NB4 (cell line): ENCODE measurements around the gene CCL8.

Source experiments
- DNase-seq: peaks from one replicate; pipeline ENCODE4 v3.0.0; 2010; ENCODE audit warnings: low read depth
- H3K4me3 ChIP-seq: one replicate; pipeline ENCODE4 v1.5.1; 2011; ENCODE audit warnings: mild to moderate bottlenecking, low read depth, low read length, moderate library complexity
- MYC ChIP-seq: IDR thresholded peaks from 2 replicates; pipeline ENCODE4 v1.6.1; 2011; ENCODE audit warnings: low read depth, low read length
- POLR2A ChIP-seq: IDR thresholded peaks from 2 replicates; pipeline ENCODE4 v1.6.1; 2011; ENCODE audit warnings: mild to moderate bottlenecking; ENCODE audit not compliant: insufficient read length; ENCODE audit errors: extremely low read depth
- TF ChIP-seq, protein P1 (sequence below): IDR thresholded peaks from 2 replicates; pipeline ENCODE4 v1.6.1; 2011; ENCODE audit warnings: low read depth, low read length
- TF ChIP-seq, protein P2 (sequence below): IDR thresholded peaks from one replicate; pipeline ENCODE4 v1.5.1; 2012; ENCODE audit warnings: low read depth, low read length

Gene CCL8

DNA sequence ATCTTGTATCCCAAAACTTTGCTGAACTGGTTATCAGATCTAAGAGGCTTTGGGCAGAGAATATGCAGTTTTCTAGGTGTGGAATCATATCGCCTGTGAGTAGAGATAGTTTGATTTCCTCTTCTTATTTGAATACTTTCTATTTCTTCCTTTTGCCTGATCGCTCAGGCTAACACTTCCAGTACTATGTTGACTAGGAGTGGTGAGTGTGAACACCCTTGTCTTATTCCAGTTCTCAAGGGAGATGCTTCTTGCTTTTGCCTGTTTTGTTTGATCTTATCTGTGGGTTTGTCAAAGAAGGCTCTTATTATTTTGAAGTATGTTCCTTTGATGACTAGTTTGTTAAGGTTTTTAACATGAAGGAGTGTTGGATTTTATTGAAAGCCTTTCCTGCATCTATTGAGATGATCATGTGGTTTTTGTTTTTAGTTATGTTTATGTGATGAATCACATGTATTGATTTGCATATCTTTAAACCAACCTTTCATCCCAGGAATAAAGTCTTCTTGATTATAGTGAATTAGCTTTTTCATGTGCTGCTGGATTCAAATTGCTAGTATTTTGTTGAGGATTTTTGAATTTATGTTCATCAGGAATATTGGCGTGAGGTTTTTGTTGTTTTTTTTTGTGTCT lies 20.0 kb downstream of the CCL8 start:
- no peak overlapping the region for H3K4me3 ChIP-seq
- no peak for DNase-seq
- TF ChIP-seq POLR2A (no peak), MYC (no peak)
- TF ChIP-seq, protein P1, sequence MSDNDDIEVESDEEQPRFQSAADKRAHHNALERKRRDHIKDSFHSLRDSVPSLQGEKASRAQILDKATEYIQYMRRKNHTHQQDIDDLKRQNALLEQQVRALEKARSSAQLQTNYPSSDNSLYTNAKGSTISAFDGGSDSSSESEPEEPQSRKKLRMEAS: no peak
- TF ChIP-seq, protein P2, sequence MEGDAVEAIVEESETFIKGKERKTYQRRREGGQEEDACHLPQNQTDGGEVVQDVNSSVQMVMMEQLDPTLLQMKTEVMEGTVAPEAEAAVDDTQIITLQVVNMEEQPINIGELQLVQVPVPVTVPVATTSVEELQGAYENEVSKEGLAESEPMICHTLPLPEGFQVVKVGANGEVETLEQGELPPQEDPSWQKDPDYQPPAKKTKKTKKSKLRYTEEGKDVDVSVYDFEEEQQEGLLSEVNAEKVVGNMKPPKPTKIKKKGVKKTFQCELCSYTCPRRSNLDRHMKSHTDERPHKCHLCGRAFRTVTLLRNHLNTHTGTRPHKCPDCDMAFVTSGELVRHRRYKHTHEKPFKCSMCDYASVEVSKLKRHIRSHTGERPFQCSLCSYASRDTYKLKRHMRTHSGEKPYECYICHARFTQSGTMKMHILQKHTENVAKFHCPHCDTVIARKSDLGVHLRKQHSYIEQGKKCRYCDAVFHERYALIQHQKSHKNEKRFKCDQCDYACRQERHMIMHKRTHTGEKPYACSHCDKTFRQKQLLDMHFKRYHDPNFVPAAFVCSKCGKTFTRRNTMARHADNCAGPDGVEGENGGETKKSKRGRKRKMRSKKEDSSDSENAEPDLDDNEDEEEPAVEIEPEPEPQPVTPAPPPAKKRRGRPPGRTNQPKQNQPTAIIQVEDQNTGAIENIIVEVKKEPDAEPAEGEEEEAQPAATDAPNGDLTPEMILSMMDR: no peak

DNA sequence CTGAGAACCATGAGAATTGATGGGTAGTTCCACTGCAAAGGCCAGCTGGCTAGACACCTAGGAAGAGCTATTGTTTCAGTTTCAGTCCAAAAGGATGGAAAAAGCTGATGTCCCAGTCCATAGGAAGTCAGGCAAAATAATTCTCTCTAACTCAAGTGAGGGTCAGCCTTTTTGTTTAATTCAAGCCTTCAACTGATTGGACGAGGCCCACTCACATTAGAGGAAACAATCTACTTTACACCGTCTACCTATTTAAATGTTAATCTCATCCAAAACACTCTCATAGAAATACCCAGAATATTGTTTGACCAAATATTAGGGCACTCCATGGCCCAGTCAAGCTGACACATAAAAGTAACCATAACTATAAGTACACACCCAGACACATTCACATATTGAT lies 22.7 kb downstream of the CCL8 start:
- no peak for DNase-seq
- no peak overlapping the region for H3K4me3 ChIP-seq
- TF ChIP-seq, protein P2: no peak

DNA sequence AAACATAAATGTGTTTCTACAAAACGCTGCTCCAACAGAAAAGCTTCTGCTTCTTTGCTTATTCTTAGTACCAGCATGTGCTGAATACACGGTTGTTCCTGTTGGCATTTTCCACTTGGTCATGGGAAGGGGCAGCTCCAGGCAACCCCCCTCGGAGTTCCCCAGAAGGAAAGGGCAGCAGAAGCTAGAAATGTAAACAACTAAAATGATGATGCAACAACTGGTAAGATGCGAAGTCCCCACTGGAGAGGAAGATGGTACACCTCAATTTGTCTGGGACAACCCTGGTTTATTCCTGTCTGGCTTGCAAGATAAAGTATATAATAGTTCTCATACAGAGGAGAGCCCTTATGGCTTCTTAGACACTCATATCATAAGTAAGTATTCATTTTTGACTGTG lies 27.8 kb downstream of the CCL8 start:
- TF ChIP-seq MYC (no peak), POLR2A (no peak)
- TF ChIP-seq, protein P1: no peak
- TF ChIP-seq, protein P2: no peak
- no peak overlapping the region for H3K4me3 ChIP-seq
- DNase-seq: no peak

DNA sequence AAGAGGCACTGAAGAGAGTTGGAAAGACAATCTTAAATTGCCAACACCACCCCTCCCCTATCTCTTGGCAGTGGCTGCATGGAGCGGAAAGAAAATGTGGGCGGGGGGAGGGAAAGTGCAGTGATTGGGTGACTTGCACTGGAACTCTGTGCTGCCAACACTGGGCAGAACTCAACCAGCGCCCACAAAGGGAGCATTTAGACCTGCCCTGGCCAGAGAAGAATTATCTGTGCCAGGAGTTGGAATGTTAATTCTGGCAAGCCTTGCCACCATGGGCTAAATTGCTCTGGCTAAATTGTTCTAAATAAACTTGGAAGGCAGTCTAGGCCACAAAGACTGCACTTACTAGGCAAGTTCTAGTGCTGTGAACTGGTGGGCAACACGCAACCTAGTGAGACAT lies 30.5 kb downstream of the CCL8 start:
- no peak overlapping the region for H3K4me3 ChIP-seq
- no peak for DNase-seq
- no peak for TF ChIP-seq POLR2A
- TF ChIP-seq, protein P1: no peak
- TF ChIP-seq, protein P2: no peak
- TF ChIP-seq MYC: no peak

DNA sequence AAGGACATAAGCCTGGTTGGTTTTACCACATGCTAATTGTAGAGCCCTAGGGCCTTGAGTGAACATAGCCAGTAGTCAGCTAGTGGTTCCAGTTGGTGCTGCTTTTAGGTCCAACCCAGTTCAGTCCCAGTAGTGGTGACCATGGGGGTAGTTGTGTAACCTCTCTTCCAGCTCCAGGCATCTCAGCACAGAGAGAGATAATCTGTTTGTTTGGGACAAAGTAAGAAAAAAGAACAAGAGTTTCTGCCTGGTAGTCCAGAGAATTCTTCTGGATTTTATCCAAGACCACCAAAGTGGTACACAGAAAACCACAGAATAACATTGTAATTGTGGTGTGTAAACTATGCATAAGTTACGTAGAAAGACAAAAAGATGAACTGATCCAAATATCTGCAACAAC lies 31.9 kb downstream of the CCL8 start:
- DNase-seq: no peak
- TF ChIP-seq POLR2A: no peak
- TF ChIP-seq, protein P2: no peak
- TF ChIP-seq MYC: no peak
- TF ChIP-seq, protein P1: no peak
- H3K4me3 ChIP-seq: no peak overlapping the region

DNA sequence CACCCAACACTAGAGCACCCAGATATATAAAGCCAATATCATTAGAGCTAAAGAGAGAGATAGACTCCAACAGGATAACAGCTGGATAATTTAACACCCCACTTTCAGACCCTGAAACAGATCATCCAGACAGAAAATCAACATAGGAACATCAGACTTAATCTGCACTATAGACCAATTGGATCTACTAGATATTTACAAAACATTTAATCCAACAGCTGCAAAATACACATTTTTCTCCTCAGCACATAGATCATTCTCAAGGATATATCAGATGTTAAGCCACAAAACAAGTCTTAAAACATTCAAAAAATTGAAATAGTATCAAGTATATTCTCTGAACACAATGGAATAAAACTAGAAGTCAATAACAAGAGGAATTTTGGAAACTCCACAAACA lies 33.0 kb downstream of the CCL8 start:
- no peak overlapping the region for H3K4me3 ChIP-seq
- no peak for DNase-seq
- TF ChIP-seq POLR2A (no peak), MYC (no peak)
- TF ChIP-seq, protein P2: no peak
- TF ChIP-seq, protein P1: no peak
